HG03066 (cell line): ENCODE results near the gene KRT5.

ENCODE experiments used
- ATAC-seq: cut with Tn5 transposase; IDR thresholded peaks from one replicate; pipeline ENCODE4 v1.9.1; 2021; ENCODE audit warnings: low read depth; ENCODE audit not compliant: unreplicated experiment

The KRT5 gene

DNA sequence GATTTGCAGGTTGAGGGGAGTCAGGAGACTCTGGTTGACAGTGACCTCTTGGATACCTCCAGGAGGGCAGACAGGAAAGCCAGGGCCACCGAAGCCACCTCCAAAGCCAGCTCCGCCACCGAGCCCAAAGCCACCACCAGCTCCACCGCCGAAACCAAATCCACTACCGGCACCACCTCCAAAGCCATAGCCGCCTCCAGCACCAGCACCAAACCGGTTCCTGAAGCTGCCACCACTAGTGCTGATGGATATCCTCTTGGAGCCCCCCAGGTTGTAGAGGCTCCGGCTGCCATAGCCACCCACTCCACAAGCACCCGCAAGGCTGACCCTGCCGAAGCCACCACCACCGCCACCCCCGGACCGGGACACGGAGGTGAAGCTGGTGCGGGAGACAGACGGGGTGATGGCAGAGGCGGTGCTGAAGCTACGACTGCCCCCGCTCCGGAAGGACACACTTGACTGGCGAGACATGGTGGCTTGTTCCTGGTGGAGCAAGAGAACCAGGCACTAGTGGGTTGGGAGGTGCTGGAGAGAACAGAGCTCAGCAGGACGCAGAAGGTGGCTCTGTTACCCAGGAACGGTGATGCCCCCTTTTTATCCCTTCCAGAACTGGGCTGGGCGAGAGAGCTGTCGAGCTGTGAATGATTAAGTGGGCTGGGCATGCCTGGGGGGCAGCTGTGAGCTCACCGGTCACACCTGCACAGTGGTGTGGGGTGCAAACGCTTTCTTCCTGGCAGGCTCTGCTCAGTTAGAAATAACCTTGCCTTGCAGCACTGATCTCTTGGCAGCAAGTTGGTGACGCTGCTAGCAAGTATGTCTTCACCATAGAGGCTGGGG, at the start of gene KRT5:
TSS of gene KRT5 (minus strand) at position 569 of the 837 bp plus-strand sequence. CDS start at position 471, 98 bp downstream.
- ATAC-seq, result no peak

DNA sequence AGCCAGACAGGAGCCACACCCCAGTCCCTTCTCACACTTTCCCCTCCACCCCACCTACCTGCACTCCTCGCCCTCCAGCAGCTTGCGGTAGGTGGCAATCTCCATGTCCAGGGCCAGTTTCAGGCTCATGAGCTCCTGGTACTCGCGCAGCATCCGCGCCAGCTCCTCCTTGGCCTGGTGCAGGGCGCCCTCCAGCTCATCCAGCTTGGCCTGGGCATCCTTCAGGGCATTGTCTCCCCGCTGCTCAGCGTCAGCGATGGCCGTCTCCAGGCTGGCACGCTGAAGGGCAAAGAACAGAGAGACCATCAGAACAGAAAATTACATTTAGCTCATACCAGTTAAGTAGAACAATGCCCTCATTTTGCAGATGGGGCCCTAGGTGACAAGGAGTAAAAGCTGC, 47.9 kb upstream of the KRT5 start:
- no peak for ATAC-seq

DNA sequence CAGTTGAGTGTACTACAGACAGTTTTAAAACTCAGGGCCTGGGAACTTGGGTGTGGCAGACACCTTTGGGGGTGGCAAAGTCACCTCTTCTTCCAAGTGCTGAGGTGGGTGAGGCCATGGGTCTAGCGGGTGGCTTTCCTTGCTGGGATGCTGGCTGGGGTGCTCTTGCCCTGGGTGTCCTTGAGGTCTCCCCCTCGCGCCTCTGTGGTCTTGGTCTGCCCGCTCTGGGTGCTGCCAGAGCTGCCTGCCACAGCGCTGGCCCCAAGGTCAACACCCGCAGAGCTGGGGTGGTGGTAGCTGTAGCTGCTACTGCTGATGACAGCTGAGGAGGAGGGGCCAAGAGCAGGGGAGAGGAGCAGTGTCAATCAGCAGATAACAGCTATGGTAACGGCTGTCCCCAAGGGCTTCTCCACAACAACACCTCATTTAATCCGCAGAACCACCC, 46.7 kb upstream of the KRT5 start:
- no peak for ATAC-seq

- no peak for ATAC-seq
These were observed 44.4 kb upstream of the KRT5 start for GRCh38 chr12:52564582-52564981.

GRCh38 chr12:52561880-52562449, 41.8 kb upstream of the KRT5 start:
- ATAC-seq, result no peak

DNA sequence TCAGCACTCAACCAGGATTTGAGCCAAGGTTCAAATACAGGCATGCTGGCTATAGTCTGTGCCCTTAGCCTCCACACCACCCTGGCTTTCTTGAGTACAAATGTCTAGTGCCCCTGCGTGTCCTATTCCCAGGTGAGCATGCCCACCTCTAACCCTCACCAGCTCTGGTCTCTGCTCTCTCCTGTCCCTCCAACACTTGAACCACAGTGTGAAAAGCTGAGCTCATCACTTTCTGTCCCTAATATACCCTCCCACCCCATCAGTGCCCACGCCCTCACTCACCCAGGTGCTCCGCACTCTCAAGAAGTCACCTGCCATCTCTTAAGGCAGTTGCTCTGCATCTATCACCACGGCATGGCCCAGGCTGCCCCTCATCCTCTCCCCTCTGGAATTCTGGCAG, 39.8 kb upstream of the KRT5 start:
- no peak for ATAC-seq

DNA sequence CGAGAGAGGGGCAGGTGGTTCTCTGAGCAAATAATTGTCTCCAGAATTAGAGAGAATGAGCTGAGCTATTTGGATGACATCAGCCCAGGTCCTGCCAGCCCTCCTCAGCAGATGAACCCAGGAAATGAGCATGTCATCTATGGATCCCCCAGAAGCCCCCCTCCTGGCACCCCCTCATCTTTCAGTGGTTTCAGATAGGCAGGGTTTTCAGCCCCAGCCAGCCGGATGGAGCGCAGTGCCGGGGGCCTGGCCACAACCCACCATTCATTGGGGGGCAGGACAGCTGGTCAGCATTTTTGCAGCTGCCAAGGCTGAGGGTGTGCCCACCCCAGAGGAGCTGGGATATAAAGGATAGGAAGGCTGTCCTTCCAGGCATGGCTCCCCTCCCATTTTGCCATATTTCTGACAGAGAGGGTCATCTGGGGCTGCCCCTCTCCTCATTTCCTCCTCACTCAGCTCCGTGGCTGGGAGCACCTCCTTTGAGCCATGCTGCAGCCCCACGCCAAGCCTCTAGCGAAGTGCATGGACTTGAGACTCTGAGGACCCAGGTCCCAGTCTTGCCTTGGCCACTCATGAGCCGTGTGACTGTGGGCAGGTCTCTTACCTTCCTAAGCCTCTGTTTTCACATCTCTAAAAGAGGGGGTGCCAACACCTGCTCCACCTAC, 38.7 kb upstream of the KRT5 start:
- ATAC-seq, result no peak

DNA sequence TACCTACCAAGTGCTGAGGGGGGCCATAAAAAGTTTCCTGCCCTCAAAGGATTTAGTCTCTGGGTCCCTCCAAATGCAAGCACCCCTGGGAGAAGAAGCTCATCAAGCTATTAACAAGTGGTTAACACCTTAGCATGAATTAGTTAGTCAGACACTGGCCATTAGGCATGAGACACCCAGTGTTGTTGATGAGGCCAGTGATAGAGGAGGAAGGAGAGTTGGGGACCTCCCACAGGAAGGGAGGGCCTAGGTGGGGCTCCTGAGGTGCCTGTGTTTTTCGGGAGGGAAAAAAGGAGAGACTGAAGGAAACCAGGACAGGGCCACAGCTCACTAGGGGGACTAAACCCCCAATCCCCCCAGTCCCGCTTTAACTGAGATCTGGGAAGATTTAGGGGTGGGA, 37.3 kb upstream of the KRT5 start:
- no peak for ATAC-seq

- no peak for ATAC-seq
These were observed 35.4 kb upstream of the KRT5 start for GRCh38 chr12:52555577-52555976.

GRCh38 chr12:52552681-52553195, 32.5 kb upstream of the KRT5 start, which contains the start of gene KRT71:
KRT71 (minus strand) TSS chr12:52553145; CDS start chr12:52553077, 68 bp downstream.
- no peak for ATAC-seq

- ATAC-seq, result no peak
These were observed 31.9 kb upstream of the KRT5 start for GRCh38 chr12:52552055-52552454.

GRCh38 chr12:52551216-52551865, 31.1 kb upstream of the KRT5 start:
- no peak for ATAC-seq

GRCh38 chr12:52546126-52546525, 25.9 kb upstream of the KRT5 start:
- no peak for ATAC-seq

DNA sequence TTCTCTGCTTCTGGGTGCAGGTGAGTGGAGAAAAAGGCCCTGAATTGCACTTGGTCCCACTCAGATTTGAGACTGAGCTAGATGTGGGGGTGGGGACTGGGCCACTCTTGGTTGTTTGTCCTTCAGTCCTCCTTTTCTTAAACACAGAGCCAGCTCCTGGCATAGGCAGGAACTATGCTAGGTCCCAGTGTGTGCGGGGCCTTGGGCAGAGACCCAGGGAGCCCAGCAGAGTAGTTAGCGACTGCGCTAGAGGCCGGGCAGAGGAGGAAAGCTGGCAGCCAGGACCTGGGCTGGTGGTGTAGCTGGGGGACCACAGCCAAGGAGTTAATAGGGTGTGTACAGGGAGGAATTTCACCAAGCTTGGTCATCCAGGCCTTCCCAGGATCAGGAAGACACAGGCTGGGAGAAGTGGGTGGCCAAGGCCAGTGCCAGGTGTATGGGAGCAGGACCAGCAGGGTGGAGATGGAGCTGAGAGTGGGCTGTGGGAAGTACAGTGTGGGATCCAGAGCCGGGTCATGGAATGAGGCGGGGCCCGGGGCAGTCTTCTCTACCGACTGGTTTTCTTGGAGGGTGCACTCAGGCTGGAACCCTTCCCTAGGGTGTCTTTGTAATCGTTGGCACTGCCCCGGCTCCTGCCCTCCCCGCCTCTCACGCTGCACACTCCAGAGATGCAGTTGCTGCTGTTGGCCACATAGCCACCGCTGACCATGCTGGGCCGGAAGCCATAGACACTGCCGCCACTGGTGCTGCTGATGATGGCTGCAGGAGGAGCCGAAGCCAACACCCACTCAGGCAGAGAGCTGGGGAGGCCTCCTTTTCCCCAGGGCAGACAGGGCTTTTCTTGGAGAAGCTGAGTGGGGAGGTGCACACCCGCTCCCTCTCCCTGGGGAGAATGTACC, 24.0 kb upstream of the KRT5 start:
- no peak for ATAC-seq

GRCh38 chr12:52542785-52543318, 22.7 kb upstream of the KRT5 start:
- ATAC-seq, result no peak

DNA sequence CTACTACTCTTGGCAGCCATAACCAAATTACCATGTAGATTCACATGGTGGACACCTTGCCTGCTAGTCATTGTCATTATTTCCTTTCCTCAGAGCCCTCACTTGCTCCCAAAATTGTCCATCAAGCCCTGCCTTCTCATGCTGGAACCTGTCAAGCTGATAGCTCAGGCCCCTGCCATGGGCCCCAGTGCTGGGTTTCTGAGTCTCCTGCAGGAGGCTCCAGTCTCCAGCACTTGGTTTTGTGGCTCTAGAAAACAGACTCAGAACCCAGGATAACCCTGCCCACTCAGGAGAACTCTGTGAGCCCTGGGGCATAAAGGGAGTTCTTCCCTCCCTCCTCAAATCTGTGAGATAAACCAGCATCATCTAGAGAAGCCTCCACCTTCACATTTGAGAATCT, 22.0 kb upstream of the KRT5 start:
- ATAC-seq, result no peak

- no peak for ATAC-seq
These were observed 21.5 kb upstream of the KRT5 start for GRCh38 chr12:52541709-52542108.

DNA sequence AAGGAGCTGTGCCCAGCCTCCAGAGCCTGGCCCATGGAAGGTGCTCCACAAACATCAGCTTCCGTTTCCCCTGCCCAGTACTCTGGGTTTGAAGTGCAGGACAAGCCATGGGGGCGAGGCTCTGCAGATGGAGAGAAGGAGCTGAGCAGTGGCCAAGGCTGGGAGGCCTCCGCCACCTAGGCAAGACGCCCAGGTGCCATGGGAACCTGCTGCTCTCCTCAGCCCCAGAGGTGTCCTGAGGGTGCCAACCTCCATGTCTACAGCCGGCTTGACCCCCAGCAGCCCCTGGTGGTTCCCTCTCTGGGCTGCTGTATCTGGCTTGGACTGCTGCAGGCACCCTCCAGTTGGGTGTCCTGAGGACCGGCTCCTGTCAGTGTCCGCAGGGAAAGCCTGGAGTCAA, 20.3 kb upstream of the KRT5 start:
- no peak for ATAC-seq

- ATAC-seq, result no peak
These were observed 19.6 kb upstream of the KRT5 start for GRCh38 chr12:52539821-52540173.
